HepG2 (cell line): Measurements from ENCODE around the gene RNH1. TPM values are rescaled to one million over a fixed set of nuclear protein-coding genes. Genes with fewer than 3 reads are reported as not detected.

Source experiments
- ARID2 ChIP-seq: sonication (generic); formaldehyde crosslinking; IDR thresholded peaks from 2 replicates; pipeline ENCODE4 v1.8.1; 2022; ENCODE audit warnings: mild to moderate bottlenecking, missing genetic modification reagents, borderline replicate concordance
- ATM ChIP-seq: fragments of 450-650 bp; IDR thresholded peaks from 2 replicates; pipeline ENCODE4 v1.7.1; 2017; ENCODE audit warnings: mild to moderate bottlenecking, borderline replicate concordance
- CBFB ChIP-seq: sonication (generic); formaldehyde crosslinking; IDR thresholded peaks from 2 replicates; pipeline ENCODE4 v1.4.0; 2020; ENCODE audit warnings: missing genetic modification reagents
- FOXK1 ChIP-seq: sonication (generic); formaldehyde crosslinking; IDR thresholded peaks from 2 replicates; pipeline ENCODE4 v1.4.0; 2020; ENCODE audit warnings: low read depth, missing genetic modification reagents, borderline replicate concordance
- MBD4 ChIP-seq: IDR thresholded peaks from 2 replicates; pipeline ENCODE4 v1.6.1; 2012; ENCODE audit warnings: low read length, inconsistent platforms, borderline replicate concordance
- NCOA2 ChIP-seq: sonication (generic); formaldehyde crosslinking; IDR thresholded peaks from 2 replicates; pipeline ENCODE4 v1.8.0; 2022; ENCODE audit warnings: inconsistent platforms
- NFE2L1 ChIP-seq: sonication (generic); formaldehyde crosslinking; IDR thresholded peaks from 2 replicates; pipeline ENCODE4 v1.4.0; 2020; ENCODE audit warnings: missing genetic modification reagents, mild to moderate bottlenecking, borderline replicate concordance
- NONO ChIP-seq, 2 experiments: fragments of 450-650 bp in 1 of 2; sonication (generic) in 1 of 2; formaldehyde crosslinking in 1 of 2; IDR thresholded peaks in 1 of 2; conservative IDR thresholded peaks in 1 of 2; 2 replicates each; pipeline versions ENCODE4 v1.6.1 to v1.8.0; 2017 to 2022; ENCODE audit warnings: mild to moderate bottlenecking in 1 of 2, missing genetic modification reagents in 1 of 2, moderate library complexity in 1 of 2
- NPAS2 ChIP-seq: sonication (generic); formaldehyde crosslinking; IDR thresholded peaks from 2 replicates; pipeline ENCODE4 v1.8.0; 2022; ENCODE audit warnings: mild to moderate bottlenecking, missing genetic modification reagents, borderline replicate concordance
- SAFB2 ChIP-seq: sonication (generic); formaldehyde crosslinking; IDR thresholded peaks from 2 replicates; pipeline ENCODE4 v1.5.1; 2020; ENCODE audit warnings: missing genetic modification reagents, low read depth, mild to moderate bottlenecking, borderline replicate concordance
- SCMH1 ChIP-seq: sonication (generic); formaldehyde crosslinking; IDR thresholded peaks from 2 replicates; pipeline ENCODE4 v1.9.0; 2021; ENCODE audit warnings: missing genetic modification reagents, mild to moderate bottlenecking, borderline replicate concordance
- SMAD9 ChIP-seq: sonication (generic); formaldehyde crosslinking; IDR thresholded peaks from 2 replicates; pipeline ENCODE4 v1.5.1; 2020; ENCODE audit warnings: mild to moderate bottlenecking, missing genetic modification reagents
- ZBTB3 ChIP-seq: sonication (generic); formaldehyde crosslinking; IDR thresholded peaks from 2 replicates; pipeline ENCODE4 v1.4.0; 2020; ENCODE audit warnings: low read depth, mild to moderate bottlenecking, moderate library complexity, missing genetic modification reagents, borderline replicate concordance
- ZKSCAN5 ChIP-seq: sonication (generic); formaldehyde crosslinking; IDR thresholded peaks from 2 replicates; pipeline ENCODE4 v1.5.1; 2020; ENCODE audit warnings: mild to moderate bottlenecking, missing genetic modification reagents
- ZNF546 ChIP-seq: sonication (generic); formaldehyde crosslinking; conservative IDR thresholded peaks from 2 replicates; pipeline ENCODE4 v1.8.1; 2023; ENCODE audit warnings: mild to moderate bottlenecking, missing genetic modification reagents
- ZNF780A ChIP-seq: sonication (generic); formaldehyde crosslinking; IDR thresholded peaks from 2 replicates; pipeline ENCODE4 v1.8.0; 2022; ENCODE audit warnings: mild to moderate bottlenecking, missing genetic modification reagents, moderate library complexity
- polyA plus RNA-seq, 8 experiments: library from polyadenylated mRNA; depleted of rRNA in 3 of 8; stranded (reverse) in 7 of 8; unstranded in 1 of 8; fragments of >200 nt; fragmentation: Illumina TruSeq in 4 of 8; extraction: Trizol in 4 of 8; gene quantifications; 2 replicates each; pipeline versions ENCODE4 v1.2.1 to v1.2.3, GENCODE V29; 2011 to 2016; ENCODE audit warnings: low read depth in 4 of 8, missing spikeins in 1 of 8, mixed read lengths in 1 of 8; ENCODE audit not compliant: insufficient read depth in 1 of 8
- total RNA-seq, 5 experiments: library from RNA; depleted of rRNA; stranded (reverse); fragments of >200 nt; fragmentation: Illumina TruSeq; extraction: Trizol; gene quantifications; 2 replicates each; pipeline ENCODE4 v1.2.3, GENCODE V29; 2016; ENCODE audit warnings: low read depth in 1 of 5
- TF ChIP-seq, protein P1 (sequence below): sonication (generic); formaldehyde crosslinking; IDR thresholded peaks from 2 replicates; pipeline ENCODE4 v1.5.0; 2020; ENCODE audit warnings: missing genetic modification reagents
- TF ChIP-seq, protein P2 (sequence below): sonication (generic); formaldehyde crosslinking; IDR thresholded peaks from 2 replicates; pipeline ENCODE4 v1.4.0; 2020; ENCODE audit warnings: missing genetic modification reagents
- TF ChIP-seq, protein P3 (sequence below): sonication (generic); formaldehyde crosslinking; IDR thresholded peaks from 2 replicates; pipeline ENCODE4 v1.4.0; 2020; ENCODE audit warnings: missing genetic modification reagents, mild to moderate bottlenecking, borderline replicate concordance
- TF ChIP-seq, protein P4 (sequence below): sonication (generic); formaldehyde crosslinking; conservative IDR thresholded peaks from 2 replicates; pipeline ENCODE4 v1.4.0; 2020; ENCODE audit warnings: missing genetic modification reagents

The RNH1 gene
- total and polyA plus RNA-seq, 2 of the 13 experiments (the other 11 are each of a cell fraction or from before 2014, with no cell fraction given): 36.0 to 74.1 TPM

DNA sequence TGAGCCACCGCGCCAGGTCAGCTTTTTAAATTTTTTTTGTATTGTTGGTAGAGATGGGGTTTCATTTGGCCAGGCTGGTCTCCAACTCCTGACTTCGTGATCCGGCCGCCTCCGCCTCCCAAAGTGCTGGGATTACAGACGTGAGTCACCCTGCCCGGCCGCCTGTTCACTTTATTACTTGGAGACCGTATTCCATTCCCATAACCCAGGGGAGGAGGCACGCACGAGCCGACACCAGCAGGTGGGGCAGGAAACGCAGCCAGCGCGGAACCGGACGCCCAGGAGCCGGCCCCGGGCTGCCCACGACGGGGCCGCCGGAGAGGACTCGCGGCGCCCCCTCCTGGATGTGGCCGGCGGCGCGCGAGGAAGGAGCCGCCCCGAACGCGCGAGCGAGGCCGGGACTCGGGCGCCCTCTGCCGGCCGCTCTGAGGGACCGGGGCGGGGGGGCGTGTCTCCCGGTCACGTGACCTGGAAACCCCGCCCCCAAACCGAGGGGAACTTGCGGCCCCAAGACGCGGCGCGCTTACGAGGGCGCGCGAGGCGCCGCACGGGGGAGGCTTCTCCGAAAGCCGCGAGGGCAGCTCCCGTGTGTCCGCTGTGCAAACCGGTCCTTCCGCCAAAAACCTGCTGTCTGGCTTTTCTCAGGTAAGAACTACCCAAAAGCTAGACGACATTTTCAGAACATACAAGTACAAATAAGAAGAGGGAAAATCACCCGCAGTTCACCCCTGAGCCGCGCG, 11.6 kb upstream of the RNH1 start (continued):
- TF ChIP-seq, protein P1, sequence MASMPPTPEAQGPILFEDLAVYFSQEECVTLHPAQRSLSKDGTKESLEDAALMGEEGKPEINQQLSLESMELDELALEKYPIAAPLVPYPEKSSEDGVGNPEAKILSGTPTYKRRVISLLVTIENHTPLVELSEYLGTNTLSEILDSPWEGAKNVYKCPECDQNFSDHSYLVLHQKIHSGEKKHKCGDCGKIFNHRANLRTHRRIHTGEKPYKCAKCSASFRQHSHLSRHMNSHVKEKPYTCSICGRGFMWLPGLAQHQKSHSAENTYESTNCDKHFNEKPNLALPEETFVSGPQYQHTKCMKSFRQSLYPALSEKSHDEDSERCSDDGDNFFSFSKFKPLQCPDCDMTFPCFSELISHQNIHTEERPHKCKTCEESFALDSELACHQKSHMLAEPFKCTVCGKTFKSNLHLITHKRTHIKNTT (CRISPR knock-in tag): no peak
- TF ChIP-seq ATM (no peak), ZKSCAN5 (CRISPR knock-in tag) (no peak), SAFB2 (CRISPR knock-in tag) (0 out of 2 replicates have a peak, but pooled peaks have one; percentile 55), NPAS2 (no peak), FOXK1 (CRISPR knock-in tag) (0 out of 2 replicates have a peak, but pooled peaks have one; percentile 30), ZBTB3 (CRISPR knock-in tag) (no peak), CBFB (CRISPR knock-in tag) (peak; percentile 75), NFE2L1 (CRISPR knock-in tag) (no peak), ARID2 (no peak), NCOA2 (0 out of 2 replicates have a peak, but pooled peaks have one; percentile 12), SCMH1 (no peak), ZNF780A (CRISPR knock-in tag) (no peak), SMAD9 (no peak), MBD4 (no peak), NONO (IDR thresholded peaks at IDR 0.05) (no peak), NONO (CRISPR knock-in tag; conservative IDR thresholded peaks at IDR 0.05) (peak; percentile 87), ZNF546 (CRISPR knock-in tag) (0 out of 2 replicates have a peak, but pooled peaks have one; percentile 43)
- TF ChIP-seq, protein P2, sequence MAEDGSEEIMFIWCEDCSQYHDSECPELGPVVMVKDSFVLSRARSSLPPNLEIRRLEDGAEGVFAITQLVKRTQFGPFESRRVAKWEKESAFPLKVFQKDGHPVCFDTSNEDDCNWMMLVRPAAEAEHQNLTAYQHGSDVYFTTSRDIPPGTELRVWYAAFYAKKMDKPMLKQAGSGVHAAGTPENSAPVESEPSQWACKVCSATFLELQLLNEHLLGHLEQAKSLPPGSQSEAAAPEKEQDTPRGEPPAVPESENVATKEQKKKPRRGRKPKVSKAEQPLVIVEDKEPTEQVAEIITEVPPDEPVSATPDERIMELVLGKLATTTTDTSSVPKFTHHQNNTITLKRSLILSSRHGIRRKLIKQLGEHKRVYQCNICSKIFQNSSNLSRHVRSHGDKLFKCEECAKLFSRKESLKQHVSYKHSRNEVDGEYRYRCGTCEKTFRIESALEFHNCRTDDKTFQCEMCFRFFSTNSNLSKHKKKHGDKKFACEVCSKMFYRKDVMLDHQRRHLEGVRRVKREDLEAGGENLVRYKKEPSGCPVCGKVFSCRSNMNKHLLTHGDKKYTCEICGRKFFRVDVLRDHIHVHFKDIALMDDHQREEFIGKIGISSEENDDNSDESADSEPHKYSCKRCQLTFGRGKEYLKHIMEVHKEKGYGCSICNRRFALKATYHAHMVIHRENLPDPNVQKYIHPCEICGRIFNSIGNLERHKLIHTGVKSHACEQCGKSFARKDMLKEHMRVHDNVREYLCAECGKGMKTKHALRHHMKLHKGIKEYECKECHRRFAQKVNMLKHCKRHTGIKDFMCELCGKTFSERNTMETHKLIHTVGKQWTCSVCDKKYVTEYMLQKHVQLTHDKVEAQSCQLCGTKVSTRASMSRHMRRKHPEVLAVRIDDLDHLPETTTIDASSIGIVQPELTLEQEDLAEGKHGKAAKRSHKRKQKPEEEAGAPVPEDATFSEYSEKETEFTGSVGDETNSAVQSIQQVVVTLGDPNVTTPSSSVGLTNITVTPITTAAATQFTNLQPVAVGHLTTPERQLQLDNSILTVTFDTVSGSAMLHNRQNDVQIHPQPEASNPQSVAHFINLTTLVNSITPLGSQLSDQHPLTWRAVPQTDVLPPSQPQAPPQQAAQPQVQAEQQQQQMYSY: no peak
- TF ChIP-seq, protein P3, sequence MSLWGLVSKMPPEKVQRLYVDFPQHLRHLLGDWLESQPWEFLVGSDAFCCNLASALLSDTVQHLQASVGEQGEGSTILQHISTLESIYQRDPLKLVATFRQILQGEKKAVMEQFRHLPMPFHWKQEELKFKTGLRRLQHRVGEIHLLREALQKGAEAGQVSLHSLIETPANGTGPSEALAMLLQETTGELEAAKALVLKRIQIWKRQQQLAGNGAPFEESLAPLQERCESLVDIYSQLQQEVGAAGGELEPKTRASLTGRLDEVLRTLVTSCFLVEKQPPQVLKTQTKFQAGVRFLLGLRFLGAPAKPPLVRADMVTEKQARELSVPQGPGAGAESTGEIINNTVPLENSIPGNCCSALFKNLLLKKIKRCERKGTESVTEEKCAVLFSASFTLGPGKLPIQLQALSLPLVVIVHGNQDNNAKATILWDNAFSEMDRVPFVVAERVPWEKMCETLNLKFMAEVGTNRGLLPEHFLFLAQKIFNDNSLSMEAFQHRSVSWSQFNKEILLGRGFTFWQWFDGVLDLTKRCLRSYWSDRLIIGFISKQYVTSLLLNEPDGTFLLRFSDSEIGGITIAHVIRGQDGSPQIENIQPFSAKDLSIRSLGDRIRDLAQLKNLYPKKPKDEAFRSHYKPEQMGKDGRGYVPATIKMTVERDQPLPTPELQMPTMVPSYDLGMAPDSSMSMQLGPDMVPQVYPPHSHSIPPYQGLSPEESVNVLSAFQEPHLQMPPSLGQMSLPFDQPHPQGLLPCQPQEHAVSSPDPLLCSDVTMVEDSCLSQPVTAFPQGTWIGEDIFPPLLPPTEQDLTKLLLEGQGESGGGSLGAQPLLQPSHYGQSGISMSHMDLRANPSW (CRISPR knock-in tag): no peak
- TF ChIP-seq, protein P4, sequence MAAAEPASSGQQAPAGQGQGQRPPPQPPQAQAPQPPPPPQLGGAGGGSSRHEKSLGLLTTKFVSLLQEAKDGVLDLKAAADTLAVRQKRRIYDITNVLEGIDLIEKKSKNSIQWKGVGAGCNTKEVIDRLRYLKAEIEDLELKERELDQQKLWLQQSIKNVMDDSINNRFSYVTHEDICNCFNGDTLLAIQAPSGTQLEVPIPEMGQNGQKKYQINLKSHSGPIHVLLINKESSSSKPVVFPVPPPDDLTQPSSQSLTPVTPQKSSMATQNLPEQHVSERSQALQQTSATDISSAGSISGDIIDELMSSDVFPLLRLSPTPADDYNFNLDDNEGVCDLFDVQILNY (CRISPR knock-in tag): 0 out of 2 replicates have a peak, but pooled peaks have one; percentile 14
